ENCODE results near the gene LRIT1. TPM values are rescaled to one million over a fixed set of nuclear protein-coding genes. Genes with fewer than 3 reads are reported as not detected.

The LRIT1 gene
- polyA plus RNA-seq, 12 donors, result not detected

DNA sequence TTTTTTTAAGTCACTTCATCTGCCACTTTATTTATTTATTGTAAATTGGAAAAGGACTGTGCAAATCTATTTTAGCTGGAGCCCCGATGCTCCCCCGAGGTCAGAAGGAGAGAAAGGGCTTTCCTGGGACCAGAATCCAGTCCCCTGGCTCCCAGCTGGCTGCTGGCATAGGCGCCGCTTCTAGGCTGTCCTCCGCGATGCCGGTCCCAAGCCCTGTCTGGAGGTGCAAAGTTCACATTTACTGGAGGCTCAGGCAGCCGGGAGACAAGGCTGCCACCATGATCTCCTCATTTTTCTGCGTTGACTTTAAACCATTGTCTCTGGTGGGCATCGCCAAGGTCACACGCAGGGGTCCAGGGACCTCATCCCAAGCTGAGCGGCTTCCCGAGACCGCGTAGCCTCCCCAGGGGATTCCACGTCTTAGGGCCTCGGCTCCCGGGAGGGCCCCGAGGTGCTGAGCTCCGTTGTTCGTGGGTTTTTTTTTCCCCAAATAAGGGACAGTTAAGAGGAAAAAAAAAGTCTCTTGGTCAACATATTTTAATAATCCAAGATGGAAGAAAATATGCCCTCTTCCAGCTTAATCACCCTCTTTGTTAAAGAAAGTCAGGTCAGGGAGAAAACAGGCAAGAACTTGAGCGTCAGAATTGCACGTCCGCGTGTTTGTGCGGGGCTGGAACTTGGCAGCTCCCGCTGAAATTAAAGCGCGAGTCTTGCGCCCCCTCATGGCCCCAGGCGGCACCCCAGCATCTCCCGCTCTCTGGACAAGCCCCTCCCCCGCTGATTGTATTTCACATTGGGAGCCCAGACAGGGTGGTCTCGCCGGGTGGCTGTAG lies 15.4 kb upstream of the LRIT1 start:
- peak; percentile 35 for DNase-seq

DNA sequence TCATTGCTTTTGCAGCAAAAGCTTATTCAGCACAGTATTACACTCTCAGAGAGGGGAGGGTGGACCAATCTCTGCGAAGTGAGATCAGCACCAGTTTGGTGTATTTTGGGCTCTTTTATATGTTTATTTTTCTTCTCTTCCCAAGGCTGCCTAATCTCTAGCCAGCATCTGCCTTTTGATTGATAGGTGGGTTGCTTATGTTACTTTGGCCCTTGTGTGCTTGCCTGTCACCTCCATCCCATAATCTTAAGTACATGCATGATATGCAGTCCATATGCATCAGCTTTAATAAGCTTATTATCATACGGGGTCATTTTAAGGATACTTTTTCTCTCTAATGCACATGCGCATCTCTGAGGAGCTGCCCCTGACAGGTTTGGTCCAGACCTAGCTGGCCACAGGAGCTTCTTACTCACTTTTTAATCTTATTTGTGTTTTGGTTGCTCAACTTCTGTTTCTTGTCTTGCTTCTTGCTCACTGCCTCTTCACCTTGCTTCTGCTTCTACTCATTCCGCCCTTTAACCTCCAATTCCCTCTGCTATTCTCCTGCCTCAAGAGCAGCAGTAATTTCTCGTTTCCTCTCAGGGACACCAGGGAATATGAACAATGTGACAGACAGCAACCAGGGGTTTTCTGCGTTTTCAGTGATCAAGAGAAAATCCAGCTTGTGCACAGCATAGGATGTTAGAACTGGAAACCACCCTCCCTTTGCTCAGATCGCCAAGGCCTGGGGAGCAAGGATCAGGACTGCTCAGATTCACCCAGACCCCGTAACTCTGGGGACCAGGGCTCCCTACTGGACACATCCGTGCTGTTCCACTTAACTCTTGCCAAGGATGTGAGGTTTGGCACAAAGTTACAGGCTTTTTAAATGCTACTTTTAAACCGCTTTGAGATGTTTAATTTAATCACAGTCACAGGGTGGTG lies 13.5 kb upstream of the LRIT1 start:
- DNase-seq, result no peak

DNA sequence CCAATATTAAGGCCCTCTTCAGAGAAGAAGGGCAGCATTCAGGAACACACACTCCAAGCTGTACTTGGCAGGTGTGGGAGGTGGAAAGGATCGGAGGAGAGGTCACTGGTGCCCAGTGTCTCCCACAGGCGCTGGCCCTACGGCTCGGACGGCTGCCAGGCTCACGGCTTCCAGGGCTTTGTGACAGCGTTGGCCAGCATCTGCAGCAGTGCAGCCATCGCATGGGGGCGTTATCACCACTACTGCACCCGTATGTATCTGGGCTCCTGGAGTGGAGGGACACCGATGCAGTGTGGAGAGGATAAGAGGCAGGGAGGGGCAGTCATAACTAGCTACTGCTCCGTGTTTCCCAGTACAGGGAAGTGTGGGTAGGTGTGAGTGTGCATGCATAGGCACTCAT lies 7.4 kb upstream of the LRIT1 start:
- no peak for DNase-seq

- DNase-seq, result no peak
Measured at GRCh38 chr10:84247496-84247895, 6.2 kb upstream of the LRIT1 start.

DNA sequence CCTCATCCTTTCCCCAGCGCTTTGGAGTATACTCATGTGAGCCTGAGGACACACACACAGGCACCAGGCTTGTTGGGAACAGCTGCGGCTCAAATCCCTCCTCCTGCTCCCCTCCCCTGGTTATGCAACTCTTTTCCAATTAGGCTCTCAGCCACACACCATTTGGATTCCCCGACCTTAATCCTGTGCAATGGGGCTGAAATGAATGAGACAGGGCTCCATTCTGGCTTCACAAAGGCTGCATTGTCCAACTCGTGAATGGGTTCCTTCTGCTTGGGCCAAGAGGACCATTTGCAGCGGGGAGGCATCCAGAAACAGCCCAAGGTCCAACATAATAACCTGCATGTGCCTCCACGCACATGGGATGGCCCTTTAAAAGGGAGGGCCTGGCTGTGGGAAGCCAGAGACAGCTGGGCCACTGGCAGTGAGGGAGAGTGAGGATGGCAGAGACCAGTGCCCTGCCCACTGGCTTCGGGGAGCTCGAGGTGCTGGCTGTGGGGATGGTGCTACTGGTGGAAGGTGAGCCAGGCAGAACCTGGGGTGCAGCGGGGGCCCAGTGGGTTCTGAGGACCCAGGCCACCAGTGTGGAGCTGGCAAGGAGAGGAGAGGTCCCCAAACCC lies 3.4 kb upstream of the LRIT1 start, which contains the start of gene RGR:
Gene RGR (plus strand): TSS at position 403 of the 620 bp plus-strand sequence. CDS start 38 bp downstream, at position 441.
- peak; percentile 55 for DNase-seq

DNA sequence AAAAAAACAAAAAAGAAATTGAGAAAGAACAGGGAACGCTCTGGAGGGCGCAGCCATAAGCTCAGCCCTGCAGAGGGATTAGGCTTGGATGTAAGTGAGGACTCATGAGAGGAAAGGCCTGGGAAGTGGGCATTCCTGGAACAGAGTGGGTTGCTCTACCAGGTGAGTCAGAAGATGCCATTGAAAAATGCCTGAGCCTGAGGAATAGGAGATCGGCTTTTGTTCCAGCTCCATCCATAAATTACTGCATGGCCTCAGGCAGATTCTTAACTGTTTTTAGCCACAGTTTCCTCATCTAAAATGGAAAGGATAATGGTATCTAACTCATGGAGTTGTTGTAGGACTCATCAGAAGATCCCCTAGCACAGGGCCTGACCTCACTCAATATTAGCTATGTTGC lies 2.4 kb upstream of the LRIT1 start:
- no peak for DNase-seq

- DNase-seq, result no peak
Measured at GRCh38 chr10:84238909-84239308, 2.4 kb downstream of the LRIT1 start.

DNA sequence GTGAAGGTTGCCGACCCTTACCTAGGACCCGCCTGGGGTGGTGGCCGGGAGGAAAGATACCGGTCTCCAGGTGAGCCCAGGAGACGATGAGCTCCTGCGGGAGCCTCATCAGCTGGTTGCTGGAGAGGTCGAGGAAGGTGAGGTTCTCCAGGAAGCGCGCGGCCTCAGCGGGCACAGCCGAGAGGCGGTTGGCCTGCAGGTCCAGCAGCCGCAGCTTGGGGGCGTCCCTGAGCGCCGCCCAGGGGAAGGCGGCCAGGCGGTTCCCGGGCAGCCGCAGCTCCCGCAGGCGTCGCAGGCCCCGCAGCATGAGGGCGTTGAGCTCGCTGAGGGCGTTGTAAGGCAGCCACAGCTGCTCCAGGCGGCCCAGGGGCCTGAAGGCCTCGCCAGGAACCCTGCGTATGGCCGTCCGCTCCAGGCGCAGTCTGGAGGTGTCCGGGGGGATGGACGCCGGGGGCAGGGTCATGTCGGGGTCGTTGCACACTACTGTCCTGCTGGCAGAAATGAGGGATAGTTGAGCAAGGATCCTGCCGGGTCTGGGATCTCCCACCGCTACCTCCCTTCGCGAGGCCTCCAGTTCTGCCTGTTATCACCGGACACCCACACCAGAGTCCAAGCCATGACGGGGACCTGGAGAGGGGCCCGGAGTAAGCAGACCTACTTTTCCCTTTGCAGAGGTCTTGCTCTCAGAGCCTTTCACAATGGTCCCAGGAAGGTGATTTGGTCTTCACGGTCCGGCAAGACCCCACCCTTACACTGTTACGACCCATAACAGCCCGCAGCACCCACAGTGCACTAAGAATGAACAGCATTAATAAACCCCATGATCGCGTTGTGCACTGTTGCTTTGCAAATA lies 3.9 kb downstream of the LRIT1 start:
- DNase-seq, result no peak

DNA sequence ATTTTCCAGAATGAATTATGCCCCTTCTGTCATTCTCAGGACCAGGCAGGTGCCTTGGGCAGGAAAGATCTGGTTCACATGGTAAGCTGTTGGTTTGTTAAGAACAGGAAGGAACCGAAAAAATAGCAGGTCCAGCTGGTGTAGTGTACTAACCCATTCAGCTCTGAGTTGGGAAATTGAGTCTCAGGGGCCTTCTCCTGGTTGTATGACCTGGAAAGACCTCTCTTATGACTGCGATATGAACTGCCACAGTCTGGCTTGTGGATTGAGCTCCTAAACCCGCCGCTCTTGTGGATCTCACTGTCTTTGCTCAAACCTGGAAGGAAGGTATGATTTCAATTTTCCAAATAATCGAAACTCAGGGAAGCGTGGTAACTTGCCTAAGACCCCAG lies 4.5 kb downstream of the LRIT1 start:
- no peak for DNase-seq

GRCh38 chr10:84235096-84235495 lies 6.2 kb downstream of the LRIT1 start:
- DNase-seq, result no peak

DNA sequence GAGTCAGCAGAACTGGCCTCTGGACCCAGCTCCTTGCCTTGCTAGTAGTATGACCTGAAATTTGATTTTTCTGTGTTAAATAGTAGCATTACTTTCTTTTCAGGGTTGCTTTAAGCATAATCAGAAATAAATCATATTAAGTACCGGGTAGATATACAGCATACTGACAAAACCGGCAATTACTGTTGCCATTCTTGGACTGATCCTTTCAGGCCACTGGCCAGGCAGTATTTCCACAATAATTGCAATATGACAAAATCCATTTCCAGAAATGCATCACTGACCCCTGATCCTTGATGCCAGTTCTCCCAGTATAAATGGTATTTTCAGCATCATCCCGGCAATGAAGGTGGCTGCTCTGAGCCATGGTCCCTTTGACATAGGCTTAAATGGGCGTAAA lies 6.9 kb downstream of the LRIT1 start:
- no peak for DNase-seq

DNA sequence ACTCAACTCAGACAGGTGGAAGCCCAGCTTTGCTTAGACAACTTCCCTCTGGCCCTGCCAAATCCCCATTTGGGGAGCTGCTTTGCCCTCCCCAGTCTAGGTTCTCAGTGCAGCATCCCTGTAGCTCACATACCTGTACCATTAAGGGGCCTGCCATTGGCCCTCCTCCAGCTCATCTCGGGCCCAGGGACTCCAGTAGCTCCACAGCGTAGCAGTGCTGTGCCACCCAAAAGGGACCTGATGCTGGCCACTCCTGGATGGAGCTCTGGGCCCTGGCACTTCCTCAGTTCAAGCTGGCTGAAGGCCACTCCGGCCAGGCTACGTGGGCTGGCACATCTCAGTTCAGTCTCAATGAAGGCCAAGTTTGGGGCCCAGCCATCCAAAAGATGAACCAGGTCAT lies 7.4 kb downstream of the LRIT1 start:
- DNase-seq, result no peak

DNA sequence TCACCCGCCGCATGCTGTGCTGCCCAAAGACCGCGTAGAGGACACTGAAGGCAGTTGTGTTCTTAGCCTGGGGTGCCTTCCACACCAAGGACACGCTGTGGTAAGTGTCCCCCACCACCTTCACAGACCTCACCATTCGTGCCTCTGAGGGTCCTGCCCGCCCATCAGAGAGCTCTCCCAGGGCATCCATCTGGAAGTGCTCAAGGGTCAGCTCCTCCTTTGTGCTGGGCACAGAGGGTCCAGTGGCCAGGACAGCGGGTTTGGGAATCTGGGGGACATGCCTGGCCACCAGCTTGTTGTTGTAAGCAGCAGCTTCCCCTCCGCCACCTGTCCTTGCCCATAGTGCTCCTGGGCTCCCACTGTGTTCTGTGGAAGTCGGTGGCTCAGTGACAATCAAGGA lies 9.0 kb downstream of the LRIT1 start:
- no peak for DNase-seq

GRCh38 chr10:84230359-84230758 lies 11.0 kb downstream of the LRIT1 start:
- DNase-seq, result no peak

DNA sequence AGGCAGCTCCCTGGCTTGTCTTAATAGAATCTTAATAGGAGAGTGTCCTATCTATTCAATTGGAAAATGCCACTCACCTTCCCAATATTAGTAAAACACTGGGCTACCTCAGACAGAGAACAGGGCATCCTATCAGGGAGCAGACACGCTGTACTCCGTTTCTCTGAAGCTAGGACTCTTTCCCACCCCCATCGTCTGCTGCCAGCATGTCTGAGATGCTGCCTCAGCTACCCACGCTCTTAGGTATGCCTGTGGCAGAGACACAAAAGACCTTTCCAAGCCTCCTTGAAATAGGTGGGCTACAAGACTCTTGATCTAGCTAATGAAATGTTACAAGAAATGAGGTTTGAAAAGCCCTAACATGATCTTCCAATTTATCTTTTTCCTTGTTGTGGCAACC lies 13.5 kb downstream of the LRIT1 start:
- DNase-seq, result no peak

GRCh38 chr10:84226616-84227015 lies 14.7 kb downstream of the LRIT1 start:
- no peak for DNase-seq

DNA sequence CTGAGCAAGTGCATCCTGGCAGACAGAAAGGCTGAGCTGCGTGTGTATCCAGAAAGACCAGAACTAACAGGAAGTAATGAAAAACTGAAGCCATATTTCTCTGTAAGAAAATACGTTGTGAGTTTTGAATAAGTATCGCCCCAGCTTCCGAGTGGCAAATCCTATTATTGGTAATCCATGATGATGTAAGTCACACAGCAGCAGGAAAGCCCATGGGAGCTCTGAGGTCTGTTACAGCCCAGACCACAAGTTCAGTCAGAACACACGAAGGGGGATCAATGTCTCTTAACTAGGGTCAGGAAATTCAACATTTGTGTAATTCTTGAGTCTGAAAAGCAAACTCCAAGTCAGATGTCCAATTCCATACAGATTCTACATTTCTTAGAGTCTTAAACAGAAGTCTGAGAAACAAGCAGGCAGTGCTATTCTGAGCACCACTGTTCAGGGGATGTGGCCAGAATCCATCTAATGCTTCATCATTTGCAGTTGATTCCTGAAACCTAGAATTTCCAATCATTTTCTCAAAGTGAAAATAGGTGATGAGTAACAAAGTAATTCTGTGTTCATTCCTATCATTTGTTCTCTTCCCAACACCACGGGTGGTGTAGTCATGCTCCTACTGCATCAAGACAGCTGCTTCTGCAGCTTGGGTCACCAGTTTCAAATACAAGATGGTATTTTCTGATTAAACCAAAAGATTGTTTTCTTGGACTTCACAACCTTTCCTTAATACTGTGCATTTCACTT lies 15.7 kb downstream of the LRIT1 start, which contains the start of gene LRIT2:
Gene LRIT2 (minus strand): TSS at position 118 of the 747 bp plus-strand sequence. CDS start 24 bp downstream, at position 94.
- no peak for DNase-seq

DNA sequence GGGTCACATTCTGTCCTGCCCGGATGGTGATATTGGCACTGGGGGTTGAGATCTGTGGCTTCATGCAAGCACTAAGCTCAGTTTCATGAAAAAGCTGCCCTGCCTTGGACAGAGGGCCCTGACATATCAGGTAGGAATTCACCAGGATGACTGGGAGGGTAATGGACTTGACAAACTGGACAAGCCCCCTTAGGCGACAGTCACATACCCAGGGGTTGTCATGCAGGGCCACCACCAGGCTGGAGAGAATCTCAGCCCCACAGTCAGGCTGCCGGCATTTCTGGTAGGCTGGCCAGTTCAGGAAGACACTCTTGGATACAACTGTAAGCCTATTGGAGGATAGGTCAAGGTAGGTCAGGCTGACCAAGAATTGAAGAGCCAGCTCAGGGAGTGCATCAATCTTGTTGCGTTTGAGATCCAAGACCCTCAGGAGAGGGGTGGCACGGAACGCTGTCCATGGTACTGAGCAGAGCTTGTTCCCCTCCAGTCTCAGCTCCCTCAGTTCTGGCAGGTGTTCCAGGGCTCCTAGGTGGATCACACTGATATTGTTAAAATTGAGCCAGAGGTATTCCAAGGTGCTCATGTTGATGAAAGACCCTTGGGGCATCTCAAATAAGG lies 16.8 kb downstream of the LRIT1 start:
- peak; percentile 19 for DNase-seq

DNA sequence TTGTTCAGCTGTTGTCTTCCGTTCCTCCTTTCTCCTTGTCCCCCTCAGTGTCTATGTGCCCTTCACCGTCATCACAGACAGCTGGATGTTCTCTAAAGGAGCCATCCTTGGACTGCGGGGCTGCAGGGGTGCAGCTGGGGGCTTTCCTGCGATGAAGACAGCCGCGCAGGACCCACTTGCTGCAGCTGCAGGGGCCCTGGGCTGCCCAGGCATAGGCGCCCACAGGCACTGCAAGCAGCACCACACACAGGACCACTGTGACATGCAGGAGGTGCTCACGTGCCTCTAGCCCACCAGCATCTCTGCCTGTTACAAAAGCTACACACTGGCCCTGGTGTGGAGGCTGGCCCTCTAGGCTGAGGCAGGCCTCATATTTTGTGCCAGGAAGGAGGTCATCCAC lies 19.4 kb downstream of the LRIT1 start:
- DNase-seq, result no peak

DNA sequence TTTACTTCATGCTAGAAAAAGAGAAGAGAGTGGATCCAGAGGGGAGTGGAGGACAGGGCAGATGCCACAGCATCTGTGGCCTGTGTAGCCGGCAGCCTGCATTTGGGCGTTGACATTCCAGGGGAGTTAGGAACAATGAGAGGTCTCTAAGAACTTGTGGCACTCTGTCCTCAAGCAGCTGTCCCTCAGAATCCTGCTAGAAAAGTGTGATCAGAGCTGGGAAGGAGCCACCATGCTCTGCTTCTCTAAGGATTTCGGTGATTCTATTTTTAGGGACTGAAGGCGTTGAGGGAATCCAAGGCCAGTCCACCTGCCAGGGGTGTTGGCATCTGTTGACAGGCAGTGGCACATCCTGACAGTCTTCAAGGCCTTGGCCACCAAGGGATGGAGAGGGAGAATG lies 23.6 kb downstream of the LRIT1 start:
- DNase-seq, result no peak
